A673 (cell line): ENCODE results near the gene CCM2. TPM values are rescaled to one million over a fixed set of nuclear protein-coding genes. Genes with fewer than 3 reads are reported as not detected.

Experiments used
- BruUV-seq: library from RNA; stranded (reverse); fragments of 400-500 nt; replicated peaks from 2 replicates; lab custom pipeline; 2021; lab: Mats Ljungman, UMichigan
- CTCF ChIA-PET: fragments of 300-600 bp; sonication (Branson Sonifier 250); formaldehyde crosslinking; loops from one replicate; lab custom pipeline; 2022; ENCODE audit warnings: antibody characterized with exemption; lab: Charles Lee
- POLR2A ChIA-PET: fragments of 300-600 bp; sonication (Branson Sonifier 250); formaldehyde crosslinking; loops from one replicate; lab custom pipeline; 2022; ENCODE audit warnings: antibody characterized with exemption; ENCODE audit not compliant: low non-redundant PET; lab: Charles Lee
- DNase-seq: peaks from one replicate; pipeline ENCODE4 v3.0.0-alpha.2; 2015; ENCODE audit warnings: low spot score
- H3K27ac ChIP-seq: fragments of 200-600 bp; sonication (generic); 2 replicates; pipeline ENCODE4 v1.5.1; 2016; ENCODE audit warnings: mixed run types, low read depth, mild to moderate bottlenecking, mixed read lengths, antibody characterized with exemption, low read length; ENCODE audit not compliant: poor library complexity, severe bottlenecking
- H3K27me3 ChIP-seq: fragments of 200-600 bp; sonication (generic); replicated peaks from 2 replicates; pipeline ENCODE4 v1.6.1; 2017; ENCODE audit warnings: mixed run types, low read depth, mild to moderate bottlenecking, mixed read lengths, antibody characterized with exemption, low read length; ENCODE audit not compliant: insufficient read depth, poor library complexity
- H3K36me3 ChIP-seq: fragments of 200-600 bp; sonication (generic); 2 replicates; pipeline ENCODE4 v1.6.1; 2016; ENCODE audit warnings: mixed run types, mild to moderate bottlenecking, mixed read lengths, antibody characterized with exemption, low read length; ENCODE audit not compliant: insufficient read depth, poor library complexity, severe bottlenecking
- H3K4me1 ChIP-seq: fragments of 200-600 bp; sonication (generic); 2 replicates; pipeline ENCODE4 v1.6.1; 2017; ENCODE audit warnings: mixed run types, mild to moderate bottlenecking, mixed read lengths, antibody characterized with exemption, low read length; ENCODE audit not compliant: insufficient read depth, poor library complexity, severe bottlenecking
- H3K4me3 ChIP-seq: fragments of 200-600 bp; sonication (generic); 2 replicates; pipeline ENCODE4 v1.5.1; 2016; ENCODE audit warnings: low read depth, mixed run types, mild to moderate bottlenecking, mixed read lengths, low read length; ENCODE audit not compliant: poor library complexity, severe bottlenecking
- H3K9me3 ChIP-seq: fragments of 200-600 bp; sonication (generic); 2 replicates; pipeline ENCODE4 v1.6.1; 2016; ENCODE audit warnings: mixed run types, low read depth, mild to moderate bottlenecking, mixed read lengths, antibody characterized with exemption, low read length; ENCODE audit not compliant: poor library complexity, severe bottlenecking
- EZH2 ChIP-seq: fragments of 200-600 bp; sonication (generic); IDR thresholded peaks from 2 replicates; pipeline ENCODE4 v1.6.1; 2017; ENCODE audit warnings: borderline replicate concordance, low read depth, mild to moderate bottlenecking, mixed read lengths, antibody characterized with exemption, low read length; ENCODE audit not compliant: poor library complexity, severe bottlenecking
- intact Hi-C: fragments of 100-400 bp; cut with micrococcal nuclease; formaldehyde crosslinking; loops from one replicate; pipeline ENCODE4 v1.10.0; 2022; ENCODE audit not compliant: unreplicated experiment
- total RNA-seq: library from RNA; stranded (reverse); gene quantifications from 2 replicates; pipeline ENCODE4 v1.2.3, GENCODE V29; 2021
- TF ChIP-seq, protein P1 (sequence below): fragments of 300-800, 200-600 bp; sonication (generic); conservative IDR thresholded peaks from 2 replicates; pipeline ENCODE4 v1.5.1; 2017; ENCODE audit warnings: low read depth, mild to moderate bottlenecking, antibody characterized with exemption, low read length, moderate library complexity, mixed read lengths

Gene CCM2
- total RNA-seq, 1 experiment from 2014 or later: 35.2 TPM

DNA sequence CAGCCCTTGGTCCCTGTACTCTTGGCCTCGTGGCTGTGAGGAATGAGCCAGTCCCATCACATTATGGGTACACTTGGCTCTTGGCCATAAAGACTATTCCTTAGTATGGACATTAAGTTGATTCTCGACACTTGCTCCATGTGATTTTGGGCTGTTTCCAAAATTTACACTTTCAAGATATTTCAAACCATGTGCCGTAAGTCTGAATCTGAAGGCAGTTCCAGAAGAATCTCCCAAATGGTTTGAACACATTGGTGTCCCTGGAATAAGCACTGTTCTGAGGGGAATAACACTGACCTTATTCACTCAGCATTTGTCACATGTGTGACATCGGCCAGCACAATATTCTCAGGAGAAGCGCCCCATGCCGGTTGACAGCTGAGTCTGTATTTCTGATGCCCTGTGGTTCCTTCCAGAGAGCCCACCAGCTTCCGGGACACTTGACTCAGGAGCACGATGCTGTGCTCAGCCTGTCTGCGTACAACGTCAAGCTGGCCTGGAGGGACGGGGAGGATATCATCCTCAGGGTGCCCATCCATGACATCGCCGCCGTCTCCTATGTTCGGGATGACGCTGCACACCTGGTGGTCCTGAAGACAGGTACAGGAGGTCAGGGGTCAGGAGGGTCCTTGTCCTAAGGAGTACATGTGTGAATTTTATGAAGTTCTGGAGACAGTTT lies 64.2 kb downstream of the CCM2 start:
- Histone ChIP-seq H3K27ac (no peak overlapping the region), H3K4me1 (no peaks in the 10 kb centered on the region), H3K36me3 (peaks cover 8% of the 10 kb centered on the region), H3K27me3 (no peaks in the 10 kb centered on the region), H3K9me3 (no peaks in the 10 kb centered on the region), H3K4me3 (no peak overlapping the region)
- DNase-seq: no peak
- TF ChIP-seq, protein P1, sequence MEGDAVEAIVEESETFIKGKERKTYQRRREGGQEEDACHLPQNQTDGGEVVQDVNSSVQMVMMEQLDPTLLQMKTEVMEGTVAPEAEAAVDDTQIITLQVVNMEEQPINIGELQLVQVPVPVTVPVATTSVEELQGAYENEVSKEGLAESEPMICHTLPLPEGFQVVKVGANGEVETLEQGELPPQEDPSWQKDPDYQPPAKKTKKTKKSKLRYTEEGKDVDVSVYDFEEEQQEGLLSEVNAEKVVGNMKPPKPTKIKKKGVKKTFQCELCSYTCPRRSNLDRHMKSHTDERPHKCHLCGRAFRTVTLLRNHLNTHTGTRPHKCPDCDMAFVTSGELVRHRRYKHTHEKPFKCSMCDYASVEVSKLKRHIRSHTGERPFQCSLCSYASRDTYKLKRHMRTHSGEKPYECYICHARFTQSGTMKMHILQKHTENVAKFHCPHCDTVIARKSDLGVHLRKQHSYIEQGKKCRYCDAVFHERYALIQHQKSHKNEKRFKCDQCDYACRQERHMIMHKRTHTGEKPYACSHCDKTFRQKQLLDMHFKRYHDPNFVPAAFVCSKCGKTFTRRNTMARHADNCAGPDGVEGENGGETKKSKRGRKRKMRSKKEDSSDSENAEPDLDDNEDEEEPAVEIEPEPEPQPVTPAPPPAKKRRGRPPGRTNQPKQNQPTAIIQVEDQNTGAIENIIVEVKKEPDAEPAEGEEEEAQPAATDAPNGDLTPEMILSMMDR: no peak
- TF ChIP-seq EZH2: no peak
- POLR2A ChIA-PET: no interaction called here
- intact Hi-C loops: no loop called here
- CTCF ChIA-PET: no interaction called here
- no TSS peak for BruUV-seq

DNA sequence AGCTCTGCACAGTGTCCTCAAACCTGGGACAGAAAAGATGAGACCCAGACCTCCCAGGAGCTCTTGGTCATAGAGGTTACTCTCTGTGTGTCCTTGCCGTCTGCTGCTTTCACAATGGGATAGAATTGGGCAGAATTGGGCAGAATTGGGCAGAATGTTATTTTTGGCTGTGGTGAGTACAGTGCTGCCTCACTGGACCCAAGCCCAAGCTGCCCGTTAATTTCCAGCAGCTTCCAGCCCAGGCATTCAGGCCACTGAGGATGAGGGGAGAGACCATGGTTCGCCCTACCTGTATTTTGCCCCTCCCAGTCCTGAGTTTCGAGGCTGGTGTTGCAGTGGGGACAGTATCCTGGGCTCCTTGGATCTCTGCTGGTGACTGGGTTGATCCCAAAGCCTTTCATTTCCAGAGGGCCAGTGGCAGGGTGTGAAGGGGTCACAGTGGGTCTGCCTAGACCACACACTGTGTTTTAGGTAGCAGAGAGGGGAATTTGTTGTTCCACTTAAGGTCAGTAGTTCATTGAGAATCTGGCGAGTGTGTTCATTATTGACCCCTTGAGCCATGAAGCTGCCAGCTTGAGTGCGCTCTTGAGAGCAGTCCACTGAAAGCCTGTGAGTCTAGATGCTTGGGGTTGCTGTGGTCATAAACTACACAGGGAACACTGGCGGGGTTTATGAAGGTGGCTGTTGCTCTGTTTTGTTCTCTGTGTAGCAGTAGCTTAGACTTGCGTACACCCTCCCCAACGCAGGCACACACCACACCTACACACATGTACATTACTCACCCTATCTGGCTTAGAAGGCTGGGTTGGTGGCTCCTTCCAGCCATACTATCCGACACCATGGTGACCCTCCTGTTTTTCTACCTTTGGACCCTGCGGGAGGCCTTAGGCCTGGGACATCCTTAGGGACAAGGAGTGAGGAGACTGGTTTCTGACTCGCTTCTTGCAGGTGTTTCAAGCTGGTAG lies 65.3 kb downstream of the CCM2 start:
- TF ChIP-seq EZH2: no peak
- TF ChIP-seq, protein P1: no peak
- H3K27me3 ChIP-seq: no peaks in the 10 kb centered on the region
- intact Hi-C loops: no loop called here

GRCh38 chr7:45066409-45066808 lies 66.4 kb downstream of the CCM2 start:
- Histone ChIP-seq H3K4me1 (no peaks in the 10 kb centered on the region), H3K27ac (no peak overlapping the region), H3K27me3 (no peaks in the 10 kb centered on the region), H3K9me3 (no peaks in the 10 kb centered on the region), H3K4me3 (no peak overlapping the region), H3K36me3 (peaks cover 9% of the 10 kb centered on the region)
- CTCF ChIA-PET: no interaction called here
- intact Hi-C loops: no loop called here
- no peak for DNase-seq
- BruUV-seq: no TSS peak
- POLR2A ChIA-PET: no interaction called here
- no peak for TF ChIP-seq EZH2
- TF ChIP-seq, protein P1: no peak

More for the DNA sequence above, 65.3 kb downstream of the CCM2 start:
- no TSS peak for BruUV-seq
- Histone ChIP-seq H3K9me3 (no peaks in the 10 kb centered on the region), H3K36me3 (peaks cover 9% of the 10 kb centered on the region), H3K4me3 (no peak overlapping the region), H3K4me1 (no peaks in the 10 kb centered on the region), H3K27ac (no peak overlapping the region)
- CTCF ChIA-PET: no interaction called here
- POLR2A ChIA-PET: no interaction called here
- no peak for DNase-seq
